T1000 (cell line): ENCODE results near the gene COG4.
A peak's percentile ranks its signal among the peaks of the same experiment; 100 is the strongest.
"Not testable (repeated sequence)": the region's sequence is repeated elsewhere in the genome, so short reads cannot be mapped to it uniquely, and the experiment has no call there.

ENCODE experiments used
- DNase-seq: peaks from one replicate; lab custom pipeline; 2025; ENCODE audit warnings: mixed read lengths; lab: John Stamatoyannopoulos, UW

COG4 gene

GRCh38 chr16:70523076-70523742 is at the start of gene COG4:
Gene COG4, minus strand, starts transcription at chr16:70523554. Its CDS starts 11 bp downstream, at chr16:70523543.
- DNase-seq, result peak; percentile 59

GRCh38 chr16:70572926-70573270 is 49.5 kb upstream of the COG4 start:
- no peak for DNase-seq

- DNase-seq, result no peak
Observed at GRCh38 chr16:70572050-70572925, 48.9 kb upstream of the COG4 start.

GRCh38 chr16:70571623-70572022 is 48.3 kb upstream of the COG4 start:
- no peak for DNase-seq

GRCh38 chr16:70570967-70571570 is 47.7 kb upstream of the COG4 start:
- no peak for DNase-seq

- DNase-seq, result no peak
Observed at GRCh38 chr16:70569752-70570151, 46.4 kb upstream of the COG4 start.

- DNase-seq, result no peak
Observed at GRCh38 chr16:70568601-70569237, 45.4 kb upstream of the COG4 start.

GRCh38 chr16:70565053-70565452 is 41.7 kb upstream of the COG4 start:
- no peak for DNase-seq

- no peak for DNase-seq
Observed at GRCh38 chr16:70563636-70564035, 40.3 kb upstream of the COG4 start.

GRCh38 chr16:70561623-70562022 is 38.3 kb upstream of the COG4 start:
- DNase-seq, result no peak

- no peak for DNase-seq
Observed at GRCh38 chr16:70556063-70556462, 32.7 kb upstream of the COG4 start.

GRCh38 chr16:70553645-70554044 is 30.3 kb upstream of the COG4 start:
- DNase-seq, result no peak

GRCh38 chr16:70552675-70553074 is 29.3 kb upstream of the COG4 start:
- no peak for DNase-seq

- DNase-seq, result no peak
Observed at GRCh38 chr16:70551788-70552187, 28.4 kb upstream of the COG4 start.

- no peak for DNase-seq
Observed at GRCh38 chr16:70550082-70550481, 26.7 kb upstream of the COG4 start.

GRCh38 chr16:70548936-70549335 is 25.6 kb upstream of the COG4 start:
- no peak for DNase-seq

- DNase-seq, result no peak
Observed at GRCh38 chr16:70544548-70544947, 21.2 kb upstream of the COG4 start.

GRCh38 chr16:70540994-70541393 is 17.6 kb upstream of the COG4 start:
- DNase-seq, result no peak

GRCh38 chr16:70534971-70535370 is 11.6 kb upstream of the COG4 start:
- DNase-seq, result no peak

GRCh38 chr16:70529954-70530353 is 6.6 kb upstream of the COG4 start:
- not testable (repeated sequence) for DNase-seq

GRCh38 chr16:70529051-70529777 is 5.9 kb upstream of the COG4 start:
- no peak for DNase-seq
